NCI-H2171 treated with DMSO at 0.1 percent for 48 hours (cell line): ENCODE results near the gene WFDC10B.
"Not testable (repeated sequence)": the region's sequence is repeated elsewhere in the genome, so short reads cannot be mapped to it uniquely, and the experiment has no call there.

Experiments
- DNase-seq: peaks from one replicate; lab custom pipeline; 2025; lab: John Stamatoyannopoulos, UW

The WFDC10B gene

DNA sequence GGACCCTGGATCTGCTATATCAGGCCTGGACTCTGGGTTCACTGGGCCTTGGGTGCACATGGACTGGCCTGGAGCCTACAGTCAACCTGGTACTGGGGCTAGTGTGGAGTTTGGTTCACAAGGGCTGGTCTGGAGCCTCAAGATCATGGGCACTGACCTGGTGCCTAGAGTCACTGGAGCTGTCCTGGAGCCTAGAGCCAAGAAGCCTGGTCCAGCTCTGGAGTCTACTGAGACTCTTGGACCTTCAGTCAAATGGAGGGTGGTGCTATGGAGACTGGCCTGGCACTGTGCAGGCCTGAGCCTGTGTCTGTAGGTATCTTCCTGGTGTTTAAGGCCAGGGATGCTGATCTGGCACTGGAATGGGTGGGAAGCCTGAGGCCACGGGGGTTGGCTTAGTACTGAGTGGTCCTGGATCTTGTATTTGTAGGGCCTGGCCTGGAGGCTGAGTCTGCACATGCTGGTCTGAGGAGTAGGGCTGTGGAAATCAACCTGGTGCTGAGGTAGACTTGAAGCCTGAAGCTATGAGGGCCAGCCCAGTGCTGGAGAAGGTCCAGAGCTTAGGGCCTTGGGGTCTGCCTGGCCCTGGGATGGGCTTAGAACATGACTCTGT, 57.3 kb downstream of the WFDC10B start:
- no peak for DNase-seq

DNA sequence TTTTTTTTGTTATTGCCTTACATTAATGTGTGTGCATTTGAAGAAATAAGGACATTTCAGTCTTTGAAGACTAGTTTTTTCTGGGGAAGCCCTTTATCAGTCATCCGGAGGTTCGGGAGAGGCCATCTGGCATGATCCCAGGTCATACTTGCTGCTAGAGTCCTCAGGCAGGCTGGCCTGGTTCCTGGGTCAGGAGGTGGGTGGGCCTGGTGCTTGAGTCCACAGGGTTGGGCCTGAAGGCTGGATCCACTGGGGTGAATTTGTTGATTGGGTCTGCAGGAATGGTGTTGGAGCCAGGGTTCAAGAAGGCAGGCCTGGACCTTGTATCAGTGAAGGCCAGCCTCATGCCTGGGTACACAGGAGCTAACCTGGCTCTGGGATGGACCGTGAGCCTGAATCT, 57.9 kb downstream of the WFDC10B start:
- DNase-seq = no peak

DNA sequence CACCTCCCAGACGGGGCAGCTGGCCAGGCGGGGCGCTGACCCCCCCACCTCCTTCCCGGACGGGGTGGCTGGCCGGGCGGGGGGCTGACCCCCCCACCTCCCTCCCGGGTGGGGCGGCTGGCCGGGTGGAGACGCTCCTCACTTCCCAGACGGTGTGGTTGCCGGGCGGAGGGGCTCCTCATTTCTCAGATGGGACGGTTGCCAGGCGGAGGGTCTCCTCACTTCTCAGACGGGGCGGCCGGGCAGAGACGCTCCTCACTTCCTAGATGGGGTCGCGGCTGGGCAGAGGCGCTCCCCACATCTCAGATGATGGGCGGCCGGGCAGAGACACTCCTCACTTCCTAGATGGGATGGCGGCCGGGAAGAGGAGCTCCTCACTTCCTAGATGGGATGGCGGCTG, 59.0 kb downstream of the WFDC10B start:
- not testable (repeated sequence) for DNase-seq

DNA sequence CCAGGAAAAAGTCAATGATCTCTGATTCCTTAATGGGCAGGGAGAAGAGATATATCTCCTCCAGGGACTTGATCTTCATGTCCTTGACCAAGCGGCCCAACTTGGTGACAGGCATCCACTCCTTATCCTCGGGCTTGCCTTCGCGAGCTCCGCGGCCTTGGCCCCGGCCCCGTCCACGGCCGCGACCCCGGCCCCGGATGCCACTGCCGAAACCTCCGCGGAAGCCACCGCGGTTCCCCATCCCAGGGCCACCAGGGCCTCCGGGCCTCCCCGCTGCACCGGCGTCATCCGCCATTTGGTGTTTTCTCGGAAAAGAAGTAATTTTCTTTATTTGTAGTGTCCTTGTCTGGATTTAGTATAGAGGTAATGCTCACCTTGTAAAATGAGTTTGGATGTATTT, 63.7 kb downstream of the WFDC10B start:
- not testable (repeated sequence) for DNase-seq

DNA sequence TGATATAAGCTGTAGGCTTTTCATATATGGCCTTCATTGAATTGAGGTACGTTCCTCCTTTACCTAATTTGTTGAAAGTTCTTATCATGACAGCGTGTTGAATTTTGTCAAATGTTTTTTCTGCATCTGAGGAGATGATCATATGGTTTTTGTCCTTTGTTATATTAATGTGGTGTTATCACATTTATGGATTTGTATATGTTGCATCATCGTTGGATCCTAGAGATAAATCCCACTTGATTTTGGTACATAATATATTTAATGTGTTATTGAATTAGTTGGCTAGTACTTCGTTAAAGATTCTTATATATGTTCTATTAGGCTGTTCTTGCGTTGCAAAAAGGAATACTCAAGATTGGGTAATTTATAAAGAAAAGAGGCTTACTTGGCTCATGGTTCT, 65.1 kb downstream of the WFDC10B start:
- DNase-seq = no peak

DNA sequence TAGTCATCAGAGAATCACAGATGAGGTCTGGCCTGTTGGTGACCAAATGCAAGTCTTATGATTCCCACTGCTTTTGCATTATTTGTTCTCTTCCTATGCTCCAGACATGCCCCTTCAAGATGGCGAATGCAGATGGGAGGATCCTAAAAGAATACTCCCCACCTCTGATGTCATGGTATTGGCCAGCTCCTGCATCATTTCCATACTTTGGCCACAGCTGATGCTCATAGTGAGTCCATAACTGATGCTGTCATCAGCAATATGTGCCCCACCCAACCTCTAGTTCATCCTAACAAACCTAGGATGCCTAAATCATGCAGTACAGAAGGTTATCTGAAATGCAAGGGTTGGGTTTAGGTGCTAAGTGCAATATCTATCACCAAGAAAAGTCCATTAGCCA, 68.3 kb downstream of the WFDC10B start:
- DNase-seq = no peak
